ENCODE results near the gene CGB8. TPM values are rescaled to one million over a fixed set of nuclear protein-coding genes. Genes with fewer than 3 reads are reported as not detected.

Gene CGB8
- total RNA-seq, 1 experiment from 2014 or later = not detected

- H3K9me3 ChIP-seq (ENCODE audit: control insufficient read depth, insufficient read depth, low read depth, low read length) = no peaks in the 10 kb centered on the region
- H3K27ac ChIP-seq (ENCODE audit: low read length) = peak within 1 kb of the TSS; percentile 29; the same call in 1 of the 2 replicates
- H3K27me3 ChIP-seq (ENCODE audit: control insufficient read depth, insufficient read depth, low read length) = no peaks in the 10 kb centered on the region
- H3K36me3 ChIP-seq (ENCODE audit: control insufficient read depth, insufficient read depth, low read length) = no peaks in the 10 kb centered on the region
- CTCF ChIA-PET = interaction anchor here (0.6 kb wide), 1 partner anchor 18 kb away, joined by 3 read pairs; no protein-coding TSS in a partner anchor
- DNase-seq (ENCODE audit: low read depth, low spot score) = no peak
- POLR2A ChIA-PET = interaction anchor here (0.5 kb wide), 1 partner anchor 43 kb away, joined by 15 read pairs; no protein-coding TSS in a partner anchor
- TF ChIP-seq REST (IDR thresholded peaks at IDR 0.05; ENCODE audit: insufficient read depth in 1 of 2, low read depth in 2 of 2, low read length in 1 of 2) (no peak), TCF7L2 (IDR thresholded peaks at IDR 0.05; ENCODE audit: low read depth, low read length) (no peak), CTCF (IDR thresholded peaks at IDR 0.05) (no peak), SIN3A (IDR thresholded peaks at IDR 0.05; ENCODE audit: borderline replicate concordance, insufficient read depth, low read depth, low read length) (no peak), POLR2AphosphoS5 (IDR thresholded peaks at IDR 0.05; ENCODE audit: low read depth, low read length) (no peak)
- in situ Hi-C loops (cut with HindIII; ENCODE audit: low pct_unique_long_range_greater_than_20kb, low sequenced_read_pairs) (no loop called here), intact Hi-C loops (cut with micrococcal nuclease; ENCODE audit: unreplicated experiment) (no loop called here)
- no TSS peak for BruUV-seq (replicated peaks)
- no peaks in the 10 kb centered on the region; the same call in 1 of the 2 replicates for H3K4me1 ChIP-seq (ENCODE audit: control insufficient read depth, insufficient read depth, low read length)
- no peak; the same call in 1 of the 2 replicates for ATAC-seq
- H3K4me3 ChIP-seq (ENCODE audit: low read depth in 2 of 2, low read length in 2 of 2) = peak within 1 kb of the TSS; percentile 43 to 51
These were observed 31.8 kb downstream of the CGB8 start, which contains the start of gene LHB for GRCh38 chr19:49017041-49017665. LHB (minus strand) TSS chr19:49017091; CDS start chr19:49017081, 10 bp downstream.

GRCh38 chr19:49016067-49016839, 32.7 kb downstream of the CGB8 start:
- no peak for TF ChIP-seq TCF7L2 (IDR thresholded peaks at IDR 0.05; ENCODE audit: low read depth, low read length)
- TF ChIP-seq POLR2AphosphoS5 (IDR thresholded peaks at IDR 0.05; ENCODE audit: low read depth, low read length) = no peak
- no peak for TF ChIP-seq REST (IDR thresholded peaks at IDR 0.05; ENCODE audit: insufficient read depth in 1 of 2, low read depth in 2 of 2, low read length in 1 of 2)
- TF ChIP-seq SIN3A (IDR thresholded peaks at IDR 0.05; ENCODE audit: borderline replicate concordance, insufficient read depth, low read depth, low read length) = no peak
- TF ChIP-seq CTCF (IDR thresholded peaks at IDR 0.05) = no peak
- intact Hi-C loops (cut with micrococcal nuclease; ENCODE audit: unreplicated experiment) = no loop called here
- no peaks in the 10 kb centered on the region; the same call in 1 of the 2 replicates for H3K4me1 ChIP-seq (ENCODE audit: control insufficient read depth, insufficient read depth, low read length)
- no peaks in the 10 kb centered on the region for H3K27me3 ChIP-seq (ENCODE audit: control insufficient read depth, insufficient read depth, low read length)
- DNase-seq (ENCODE audit: low read depth, low spot score) (no peak), ATAC-seq (no peak)
- no peaks in the 10 kb centered on the region for H3K36me3 ChIP-seq (ENCODE audit: control insufficient read depth, insufficient read depth, low read length)
- H3K27ac ChIP-seq (ENCODE audit: low read length) = no peak overlapping the region
- no peak overlapping the region for H3K4me3 ChIP-seq (ENCODE audit: low read depth in 2 of 2, low read length in 2 of 2)
- no peaks in the 10 kb centered on the region for H3K9me3 ChIP-seq (ENCODE audit: control insufficient read depth, insufficient read depth, low read depth, low read length)
- BruUV-seq (replicated peaks) = no TSS peak
- CTCF ChIA-PET = no interaction called here
- POLR2A ChIA-PET = no interaction called here
- in situ Hi-C loops (cut with HindIII; ENCODE audit: low pct_unique_long_range_greater_than_20kb, low sequenced_read_pairs) = no loop called here
